Nephron progenitor cell (in vitro differentiated cells): ENCODE measurements around the gene AP1B1.

Experiments used
- DNase-seq: peaks from one replicate; pipeline ENCODE4 v3.0.0; 2021
- H3K27ac Mint-ChIP-seq: 2 replicates; pipeline ENCODE4 v1.8.0; 2021; ENCODE audit warnings: mild to moderate bottlenecking, moderate library complexity, mixed read lengths
- H3K27me3 Mint-ChIP-seq: 2 replicates; pipeline ENCODE4 v1.8.0; 2021; ENCODE audit warnings: mild to moderate bottlenecking, low read depth, mixed read lengths; ENCODE audit not compliant: poor library complexity
- H3K36me3 Mint-ChIP-seq: 2 replicates; pipeline ENCODE4 v1.8.0; 2021; ENCODE audit warnings: low read depth, mixed read lengths
- H3K4me1 Mint-ChIP-seq: 2 replicates; pipeline ENCODE4 v1.8.0; 2021; ENCODE audit warnings: mixed read lengths
- H3K4me3 Mint-ChIP-seq: 2 replicates; pipeline ENCODE4 v1.8.0; 2021; ENCODE audit warnings: mild to moderate bottlenecking, moderate library complexity, mixed read lengths
- H3K9me3 Mint-ChIP-seq: 2 replicates; pipeline ENCODE4 v1.8.0; 2021; ENCODE audit warnings: mild to moderate bottlenecking, moderate library complexity, mixed read lengths
- CTCF ChIP-seq: fragments of 200-600 bp; sonication (generic); IDR thresholded peaks from 2 replicates; pipeline ENCODE4 v1.5.0; 2021; ENCODE audit warnings: antibody characterized with exemption

AP1B1 gene

GRCh38 chr22:29292379-29292778, 96.0 kb downstream of the AP1B1 start:
- Mint-ChIP-seq H3K4me3 (no peak overlapping the region), H3K27me3 (no peaks in the 10 kb centered on the region), H3K9me3 (no peaks in the 10 kb centered on the region), H3K36me3 (peaks cover 95% of the 10 kb centered on the region), H3K27ac (no peak overlapping the region), H3K4me1 (peaks cover 5% of the 10 kb centered on the region)
- TF ChIP-seq CTCF = no peak
- no peak for DNase-seq

DNA sequence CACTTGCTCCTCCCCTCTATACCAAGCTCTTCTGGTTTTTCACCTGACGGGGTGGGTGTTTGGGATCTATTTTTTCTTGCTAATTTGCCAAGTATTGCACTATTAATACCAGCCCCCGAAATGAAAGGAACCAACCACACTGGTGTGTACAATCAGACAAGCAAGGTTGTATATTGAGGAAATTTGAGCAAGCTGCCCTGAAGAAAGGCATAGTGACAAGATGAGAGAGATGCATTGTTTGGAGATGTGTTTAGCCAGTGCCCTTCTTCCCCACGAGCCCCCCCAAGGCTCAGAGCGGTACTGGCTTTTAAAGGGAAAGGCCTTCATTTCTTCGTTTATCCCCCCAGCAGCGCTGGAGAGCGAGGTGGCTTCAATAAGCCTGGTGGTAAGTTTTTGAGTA, 97.2 kb downstream of the AP1B1 start:
- no peaks in the 10 kb centered on the region for H3K9me3 Mint-ChIP-seq
- no peaks in the 10 kb centered on the region for H3K4me1 Mint-ChIP-seq
- TF ChIP-seq CTCF = no peak
- DNase-seq = no peak
- H3K27me3 Mint-ChIP-seq = no peaks in the 10 kb centered on the region
- no peak overlapping the region for H3K27ac Mint-ChIP-seq
- no peak overlapping the region for H3K4me3 Mint-ChIP-seq
- peaks cover 94% of the 10 kb centered on the region for H3K36me3 Mint-ChIP-seq

DNA sequence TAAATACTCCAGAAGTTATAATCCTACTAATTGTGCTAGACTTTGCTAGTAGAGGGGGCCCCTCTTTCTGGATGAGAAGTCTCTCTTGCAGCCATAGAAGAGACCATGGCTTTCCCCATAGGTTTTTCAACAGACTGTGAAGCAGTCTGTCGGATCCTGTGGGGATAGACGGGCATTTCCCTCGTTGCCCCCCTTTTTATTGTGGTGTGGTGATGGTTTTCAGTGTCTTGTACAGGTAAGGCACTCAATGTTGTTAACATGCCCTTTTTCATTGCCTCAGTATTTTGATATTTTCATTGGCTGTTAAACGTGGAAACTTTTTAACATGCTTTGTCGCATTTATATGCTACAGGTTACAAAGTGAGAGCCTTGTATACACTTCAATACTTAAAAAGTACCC, 98.3 kb downstream of the AP1B1 start:
- Mint-ChIP-seq H3K27me3 (no peaks in the 10 kb centered on the region), H3K27ac (no peak overlapping the region), H3K4me3 (no peak overlapping the region), H3K36me3 (peaks cover 95% of the 10 kb centered on the region), H3K4me1 (no peaks in the 10 kb centered on the region), H3K9me3 (no peaks in the 10 kb centered on the region)
- DNase-seq = no peak
- TF ChIP-seq CTCF = no peak

GRCh38 chr22:29288837-29289236, 99.5 kb downstream of the AP1B1 start:
- H3K9me3 Mint-ChIP-seq = no peaks in the 10 kb centered on the region
- H3K4me1 Mint-ChIP-seq = no peaks in the 10 kb centered on the region
- H3K4me3 Mint-ChIP-seq = no peak overlapping the region
- no peak overlapping the region for H3K27ac Mint-ChIP-seq
- no peak for TF ChIP-seq CTCF
- H3K27me3 Mint-ChIP-seq = no peaks in the 10 kb centered on the region
- H3K36me3 Mint-ChIP-seq = peaks cover 92% of the 10 kb centered on the region
- no peak for DNase-seq

GRCh38 chr22:29284196-29284595, 104.2 kb downstream of the AP1B1 start:
- Mint-ChIP-seq H3K27ac (peak overlapping the region; percentile 74), H3K27me3 (no peaks in the 10 kb centered on the region), H3K9me3 (no peaks in the 10 kb centered on the region), H3K36me3 (peaks cover 94% of the 10 kb centered on the region), H3K4me3 (no peak overlapping the region), H3K4me1 (no peaks in the 10 kb centered on the region)
- TF ChIP-seq CTCF = no peak
- DNase-seq = no peak

- no peak for DNase-seq
- TF ChIP-seq CTCF = no peak
- Mint-ChIP-seq H3K27ac (peak overlapping the region; percentile 52), H3K4me3 (no peak overlapping the region), H3K9me3 (no peaks in the 10 kb centered on the region), H3K4me1 (peaks cover 25% of the 10 kb centered on the region), H3K36me3 (peaks cover 100% of the 10 kb centered on the region), H3K27me3 (no peaks in the 10 kb centered on the region)
Observed at GRCh38 chr22:29277927-29278326, 110.4 kb downstream of the AP1B1 start.
